KOPT-K1 (cell line): Measurements from ENCODE around the gene ZNF816.
A peak's percentile ranks its signal among the peaks of the same experiment; 100 is the strongest.
"Not testable (repeated sequence)": the region's sequence is repeated elsewhere in the genome, so short reads cannot be mapped to it uniquely, and the experiment has no call there.

ENCODE experiments used
- H3K27ac ChIP-seq: fragments of 200-600 bp; sonication (generic); 2 replicates; pipeline ENCODE4 v1.5.1; 2016; ENCODE audit warnings: antibody characterized with exemption, mild to moderate bottlenecking, low read depth, low read length; ENCODE audit not compliant: poor library complexity, severe bottlenecking
- H3K36me3 ChIP-seq: fragments of 200-600 bp; sonication (generic); 2 replicates; pipeline ENCODE4 v1.5.1; 2017; ENCODE audit warnings: antibody characterized with exemption, mild to moderate bottlenecking, low read length, moderate library complexity; ENCODE audit not compliant: insufficient read depth
- H3K9me3 ChIP-seq: fragments of 200-600 bp; sonication (generic); 2 replicates; pipeline ENCODE4 v1.5.1; 2017; ENCODE audit warnings: antibody characterized with exemption, low read length, mild to moderate bottlenecking; ENCODE audit not compliant: insufficient read depth, poor library complexity, severe bottlenecking

The ZNF816 gene

GRCh38 chr19:52923778-52924593, 38.7 kb downstream of the ZNF816 start:
- Histone ChIP-seq H3K36me3 (peaks cover 16% of the 10 kb centered on the region), H3K27ac (no peak overlapping the region), H3K9me3 (no peaks in the 10 kb centered on the region)

GRCh38 chr19:52922841-52923777, 39.6 kb downstream of the ZNF816 start, which contains the start of gene ZNF888:
Gene ZNF888 (minus strand): TSS chr19:52923428. CDS start chr19:52917873, 5,555 bp downstream.
- Histone ChIP-seq H3K9me3 (no peaks in the 10 kb centered on the region), H3K36me3 (peaks cover 10% of the 10 kb centered on the region), H3K27ac (peak within 1 kb of the TSS; percentile 73)

- H3K36me3 ChIP-seq: peaks cover 54% of the 10 kb centered on the region
- H3K9me3 ChIP-seq: no peaks in the 10 kb centered on the region
- no peak overlapping the region for H3K27ac ChIP-seq
These were observed 45.1 kb downstream of the ZNF816 start for GRCh38 chr19:52917531-52917930.

GRCh38 chr19:52910648-52911047, 52.0 kb downstream of the ZNF816 start:
- H3K36me3 ChIP-seq: peaks cover 77% of the 10 kb centered on the region

GRCh38 chr19:52904052-52904780, 58.5 kb downstream of the ZNF816 start:
- peaks cover 37% of the 10 kb centered on the region for H3K36me3 ChIP-seq
- not testable (repeated sequence) for H3K9me3 ChIP-seq, H3K27ac ChIP-seq

More at GRCh38 chr19:52910648-52911047, 52.0 kb downstream of the ZNF816 start:
- no peak overlapping the region for H3K27ac ChIP-seq
- H3K9me3 ChIP-seq: no peaks in the 10 kb centered on the region

DNA sequence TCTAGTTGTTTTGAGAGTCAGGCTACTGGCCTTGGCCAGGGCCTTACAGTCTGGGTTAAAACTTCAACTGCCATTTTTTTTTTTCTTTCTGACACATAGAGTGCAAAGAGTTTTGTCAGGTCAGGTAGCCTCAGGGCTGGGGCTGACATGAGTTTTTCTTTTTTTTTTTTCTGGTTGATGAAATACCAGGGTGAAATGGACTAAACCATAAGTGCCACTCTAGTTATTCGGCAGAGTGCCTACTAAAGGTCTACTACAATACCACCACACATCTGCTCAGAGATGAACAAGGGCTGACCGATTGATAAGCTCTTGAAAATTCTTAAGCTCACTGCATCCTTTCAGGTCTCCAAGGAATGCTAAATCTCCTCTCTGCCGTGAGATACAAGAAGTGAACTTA, 60.8 kb downstream of the ZNF816 start:
- no peaks in the 10 kb centered on the region for H3K9me3 ChIP-seq
- no peak overlapping the region for H3K27ac ChIP-seq
- H3K36me3 ChIP-seq: peaks cover 16% of the 10 kb centered on the region
